HG03175 (cell line): ENCODE results near the gene SPTBN4.
"Not testable (repeated sequence)": the region's sequence is repeated elsewhere in the genome, so short reads cannot be mapped to it uniquely, and the experiment has no call there.

Experiments used
- ATAC-seq: cut with Tn5 transposase; IDR thresholded peaks from one replicate; pipeline ENCODE4 v1.9.1; 2021; ENCODE audit warnings: mild to moderate bottlenecking, moderate library complexity; ENCODE audit not compliant: unreplicated experiment

The SPTBN4 gene

DNA sequence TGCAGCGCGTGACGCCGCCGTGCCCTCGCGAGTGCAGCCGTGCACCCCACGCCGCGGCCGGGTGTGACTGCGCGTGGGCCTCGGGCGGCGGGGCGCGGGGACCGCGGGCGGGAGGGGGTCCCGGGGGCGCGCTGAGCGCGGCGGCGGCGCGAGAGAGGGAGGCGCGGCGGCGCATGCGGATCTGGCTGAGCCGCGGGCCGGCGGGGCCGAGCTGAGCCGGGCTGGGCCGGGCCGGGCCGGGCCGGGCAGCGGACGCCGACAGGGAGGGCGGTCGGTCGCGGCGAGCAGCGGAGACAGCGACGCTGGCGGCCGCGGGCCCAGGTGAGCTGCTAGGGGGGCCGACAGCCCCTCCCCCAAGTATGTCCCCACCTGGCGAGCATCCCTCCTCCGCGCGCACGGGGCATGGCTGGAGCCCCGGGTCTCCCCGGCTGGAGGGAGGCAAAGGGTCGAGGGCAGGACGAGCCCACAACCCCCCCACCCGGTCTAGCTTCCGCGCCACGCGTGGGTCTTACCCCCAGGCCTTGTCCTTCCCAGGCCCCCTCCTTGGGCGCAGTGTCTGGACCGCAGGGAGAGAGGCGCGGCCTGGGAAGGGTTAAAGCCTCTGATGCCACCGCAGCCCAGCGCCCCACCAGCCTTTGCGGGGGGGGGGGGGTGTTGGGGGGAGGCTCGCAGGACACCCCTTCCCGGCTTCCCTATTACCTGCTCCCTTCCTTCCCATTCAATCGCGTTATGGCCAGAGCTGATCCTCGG lies at the start of gene SPTBN4:
SPTBN4 (plus strand) TSS at position 17 of the 750 bp plus-strand sequence. CDS start 5,621 bp downstream, outside the sequence.
- ATAC-seq: no peak

DNA sequence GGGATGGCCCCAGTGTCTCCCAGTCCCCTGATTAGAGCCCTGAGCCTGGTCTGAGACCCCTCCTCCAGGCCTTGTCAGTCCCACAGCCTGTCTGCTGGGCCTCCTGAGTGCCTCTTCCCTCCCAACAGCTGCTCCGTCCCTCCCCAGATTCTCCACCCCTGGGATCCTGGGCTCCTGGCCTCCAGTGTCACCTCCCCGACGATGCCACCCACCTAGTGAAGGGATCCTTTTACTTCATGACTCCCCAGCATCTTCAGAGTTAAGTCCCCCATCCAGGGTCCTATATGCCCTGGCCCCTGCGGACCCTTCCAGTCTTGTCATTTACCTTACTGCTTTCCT lies 49.2 kb upstream of the SPTBN4 start:
- no peak for ATAC-seq

DNA sequence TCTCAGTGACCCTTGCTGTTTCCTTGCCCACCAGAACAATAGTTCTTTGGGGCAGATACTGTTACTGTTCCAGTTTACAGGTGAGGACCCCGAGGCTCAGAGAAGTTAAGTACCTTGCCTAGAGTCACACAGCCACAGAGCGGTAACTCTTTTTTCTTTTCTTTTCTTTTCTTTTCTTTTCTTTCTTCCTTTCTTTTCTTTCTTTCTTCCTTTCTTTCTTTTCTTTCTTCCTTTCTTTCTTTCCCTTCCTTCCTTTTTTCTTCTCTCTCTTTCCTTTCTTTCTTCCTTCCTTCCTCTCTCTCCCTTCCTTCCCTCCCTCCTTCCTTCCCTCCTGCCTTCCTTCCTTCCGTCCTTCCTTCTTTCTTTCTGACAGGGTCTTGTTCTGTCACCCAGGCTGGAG lies 48.8 kb upstream of the SPTBN4 start:
- ATAC-seq: no peak

DNA sequence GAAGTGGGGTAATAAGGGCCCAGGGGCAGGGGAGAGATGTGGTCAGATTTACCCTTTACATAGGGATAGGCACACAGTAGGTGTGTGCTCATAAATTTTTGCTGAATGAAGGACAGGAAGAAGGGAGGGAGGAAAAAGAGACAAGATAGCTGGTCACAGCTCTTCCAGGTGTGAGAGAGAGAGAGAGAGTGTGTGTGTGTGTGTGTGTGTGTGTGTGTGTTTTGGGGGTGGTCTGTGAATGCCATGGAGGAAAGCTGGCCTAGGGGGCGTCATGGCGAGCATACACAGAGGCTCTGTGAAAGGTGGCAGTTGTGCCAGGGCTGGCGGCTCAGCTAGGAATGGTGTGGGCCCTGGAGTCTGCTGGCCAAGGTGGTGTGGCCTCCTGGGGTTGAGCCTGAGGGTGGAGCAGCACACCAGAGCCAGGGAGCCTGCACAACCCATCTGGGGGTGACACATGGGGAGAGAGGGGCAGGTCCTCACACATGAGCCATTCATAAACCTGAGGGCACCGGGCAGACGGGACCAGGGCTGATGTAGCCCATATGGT lies 47.7 kb upstream of the SPTBN4 start:
- ATAC-seq: no peak

DNA sequence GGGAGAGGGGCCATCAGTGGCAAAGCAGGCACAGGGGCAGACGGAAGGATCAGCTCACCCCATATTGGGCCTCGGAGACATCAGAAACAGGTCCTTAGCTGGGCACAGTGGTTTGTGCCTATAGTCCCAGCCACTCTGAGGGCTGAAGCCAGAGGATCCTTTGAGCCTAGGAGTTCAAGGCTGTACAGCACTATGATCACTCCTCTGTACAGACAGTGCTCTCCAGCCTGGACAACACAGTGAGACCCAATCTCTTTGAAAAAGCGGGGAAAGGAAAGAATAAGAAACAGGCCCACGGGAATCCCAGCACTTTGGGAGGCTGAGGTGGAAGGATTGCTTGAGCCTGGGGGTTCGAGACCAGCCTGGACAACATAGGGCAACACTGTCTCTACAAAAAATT lies 47.0 kb upstream of the SPTBN4 start:
- no peak for ATAC-seq

DNA sequence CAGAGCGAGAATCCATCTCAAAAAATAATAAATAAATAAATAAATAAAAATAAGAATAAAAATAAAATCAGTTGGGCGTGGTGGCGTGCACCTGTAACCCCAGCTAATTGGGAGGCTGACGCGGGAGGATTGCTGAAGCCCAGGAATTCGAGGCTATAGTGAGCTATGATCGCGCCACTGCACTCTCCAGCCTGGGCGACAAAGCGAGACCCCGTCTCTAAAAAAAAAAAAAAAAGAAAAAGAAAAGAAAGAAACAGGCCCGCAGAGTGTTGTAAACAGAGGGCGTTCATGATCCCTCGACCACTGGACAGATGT lies 46.4 kb upstream of the SPTBN4 start:
- ATAC-seq: no peak

DNA sequence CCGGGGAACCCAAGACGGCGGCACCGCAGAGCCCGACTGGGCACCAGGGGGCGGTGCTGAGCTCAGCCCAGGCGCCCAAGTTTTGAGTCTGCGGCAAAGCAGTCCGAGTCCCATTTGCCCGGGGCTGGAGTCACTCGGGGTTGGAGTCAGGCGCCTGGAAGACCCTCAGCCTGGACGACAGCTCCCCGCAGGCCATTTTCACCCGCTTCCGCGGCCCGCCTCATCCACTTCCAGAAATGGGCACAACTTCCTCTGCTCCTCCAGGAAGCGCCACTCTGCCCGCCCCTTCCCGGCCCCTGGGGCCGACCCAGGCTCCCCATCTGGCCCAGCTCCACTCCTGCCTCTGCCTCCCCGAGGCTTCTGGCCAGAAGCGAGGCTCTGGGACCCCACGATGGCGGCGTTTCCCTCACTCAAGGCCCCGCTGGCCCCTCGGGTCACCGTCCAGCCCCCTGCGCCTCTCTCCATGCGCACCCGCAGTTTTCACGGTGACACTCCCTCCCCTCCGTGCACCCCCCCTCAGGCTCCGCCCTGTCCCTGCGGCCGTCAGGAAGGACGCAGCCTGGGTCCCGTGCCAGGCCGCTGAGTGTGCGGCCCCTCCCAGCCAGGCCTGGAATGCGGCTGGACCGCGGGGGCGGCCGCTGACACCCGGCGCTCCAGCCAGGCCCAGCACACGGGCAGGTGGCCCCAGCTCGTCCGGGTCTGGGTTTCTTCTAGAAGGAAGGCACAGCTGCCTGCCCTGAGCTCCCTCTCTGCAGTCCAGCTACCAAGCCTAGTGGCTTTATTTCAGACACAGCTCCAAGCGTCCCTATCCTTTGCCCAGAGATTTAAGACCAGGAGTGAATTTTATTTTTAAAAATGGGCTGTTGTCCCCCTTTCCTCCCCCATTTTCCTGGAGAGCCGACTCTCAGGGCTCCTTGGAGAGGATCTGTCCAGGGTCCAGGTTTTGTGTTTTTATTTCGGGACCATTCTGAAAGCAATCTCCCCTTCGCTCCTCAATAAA lies 45.7 kb upstream of the SPTBN4 start:
- ATAC-seq: peak; percentile 44

DNA sequence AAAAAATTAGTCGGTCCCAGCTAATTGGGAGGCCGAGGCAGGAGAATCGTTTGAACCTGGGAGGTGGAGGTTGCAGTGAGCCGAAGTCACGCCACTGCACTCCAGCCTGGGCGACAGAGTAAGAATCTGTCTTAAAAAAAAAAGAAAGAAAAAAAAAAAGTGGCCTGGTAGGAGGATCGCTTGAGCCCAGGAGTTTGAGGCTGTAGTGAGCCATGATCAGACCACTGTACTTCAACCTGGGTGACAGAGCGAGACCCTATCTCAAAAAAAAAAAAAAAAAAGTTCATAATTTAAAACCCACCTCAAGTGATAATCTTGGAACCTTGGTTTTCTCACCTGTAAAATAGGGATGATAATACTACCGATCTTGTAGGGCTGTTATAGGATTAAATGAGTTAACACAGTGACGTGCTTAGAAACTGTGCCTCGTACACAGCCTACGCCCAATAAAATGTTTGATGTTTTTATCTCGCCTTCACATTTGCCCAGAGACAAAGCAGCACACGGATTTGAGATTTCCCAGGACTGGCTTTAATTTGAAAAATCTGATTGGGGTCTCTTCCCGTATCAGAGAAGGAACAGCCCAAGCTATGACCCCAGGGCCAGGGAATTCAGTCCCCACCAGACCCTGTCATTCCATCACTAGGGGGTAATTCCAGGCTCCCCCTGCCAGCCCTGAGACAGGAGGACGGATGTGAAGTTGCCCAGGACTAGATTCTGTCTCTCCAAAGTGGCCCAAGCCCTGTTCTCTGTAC lies 44.6 kb upstream of the SPTBN4 start:
- no peak for ATAC-seq

DNA sequence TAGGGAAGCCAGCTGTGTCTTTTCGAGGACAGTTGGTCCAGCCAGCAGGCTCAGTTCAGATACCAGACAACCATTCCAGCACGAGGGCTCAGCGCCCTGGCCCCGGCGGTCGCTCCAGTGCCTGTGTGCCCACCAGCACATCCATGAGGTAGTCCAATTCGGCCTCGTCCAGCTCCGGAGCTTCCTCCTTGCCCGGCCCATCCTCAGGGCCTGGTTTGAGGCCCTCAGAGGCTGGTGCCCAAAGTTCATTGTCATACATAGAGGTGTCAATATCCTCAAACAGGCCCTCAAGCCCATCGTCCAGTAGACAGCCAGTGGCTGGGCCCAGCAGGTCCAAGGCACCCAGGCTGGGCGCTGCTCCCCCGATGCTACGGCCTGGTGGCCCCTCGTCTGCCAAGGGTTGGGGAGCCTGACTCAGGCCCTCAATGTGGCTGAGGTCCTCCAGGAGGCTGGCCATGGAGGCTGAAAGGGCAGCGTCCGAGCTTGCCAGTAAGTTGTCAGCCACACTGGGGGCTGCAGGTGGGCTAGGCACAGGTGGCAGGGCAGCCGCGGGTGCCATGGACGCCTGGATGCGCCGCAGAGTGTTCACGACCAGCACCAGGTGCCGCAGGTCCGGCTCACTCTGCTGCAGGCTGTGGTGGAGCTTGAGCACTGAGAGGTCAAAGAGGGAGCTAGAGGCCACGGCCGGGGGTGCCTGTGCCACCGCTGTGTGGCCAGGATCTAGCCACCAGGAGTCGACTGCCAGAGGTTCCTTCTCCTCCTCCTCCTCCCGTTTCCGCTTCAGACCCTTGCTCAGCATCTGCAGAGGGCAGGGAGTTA lies 43.8 kb upstream of the SPTBN4 start:
- ATAC-seq: no peak

DNA sequence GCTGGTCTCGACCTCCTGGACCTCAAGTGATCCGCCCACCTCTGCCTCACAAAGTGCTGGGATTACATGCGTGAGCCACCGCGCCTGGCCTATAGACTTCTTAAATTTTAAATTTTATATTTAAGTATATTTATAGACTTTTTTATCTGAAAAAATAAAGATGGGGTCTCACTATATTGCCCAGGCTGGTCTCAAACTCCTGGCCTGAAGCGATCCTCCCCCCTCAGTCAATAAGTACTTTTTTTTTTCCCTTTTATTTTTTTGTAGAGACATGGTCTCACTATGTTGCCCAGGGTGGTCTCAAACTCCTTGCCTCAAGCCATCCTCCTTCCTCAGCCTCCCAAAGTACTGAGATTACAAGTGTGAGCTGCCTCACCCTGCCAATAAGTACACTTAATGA lies 42.9 kb upstream of the SPTBN4 start:
- no peak for ATAC-seq

DNA sequence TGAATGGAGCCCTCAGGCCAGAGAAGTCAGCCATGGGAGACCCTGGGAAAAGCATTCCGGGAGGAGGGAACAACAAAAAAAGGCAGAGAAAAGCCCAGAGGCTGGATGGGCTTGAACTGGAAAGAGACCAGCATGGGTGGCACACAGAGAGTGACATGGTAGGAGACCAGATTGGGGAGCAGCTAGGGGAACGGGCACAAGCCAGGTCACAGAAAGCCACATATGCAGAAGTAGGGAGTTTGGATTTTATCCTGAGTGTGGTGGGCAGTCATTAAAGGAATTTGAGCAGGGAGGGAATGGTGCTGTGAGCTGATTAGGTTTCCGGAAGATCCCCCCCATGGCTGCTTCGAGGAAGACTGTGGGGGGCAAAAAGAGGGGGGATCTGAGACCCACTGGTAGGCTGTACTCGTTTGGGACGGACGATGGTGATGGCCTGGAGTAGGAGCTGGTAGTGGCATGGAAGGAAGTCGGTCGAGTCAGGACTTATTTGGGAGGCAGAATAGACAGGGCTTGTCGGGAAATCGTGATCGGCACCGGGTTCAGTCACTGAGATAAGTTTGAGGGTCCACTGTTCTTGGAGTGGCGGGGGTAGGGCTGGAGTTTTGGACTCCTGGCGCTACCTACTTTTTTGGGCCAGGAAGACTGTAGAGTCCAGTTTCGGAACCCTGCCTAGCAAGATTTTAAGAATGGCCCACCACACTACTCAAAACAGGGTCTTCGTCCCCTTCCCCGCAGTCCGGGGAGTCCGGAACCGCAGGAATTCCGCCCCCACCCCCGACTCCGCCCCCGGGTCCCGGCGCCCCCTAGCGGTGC lies 42.0 kb upstream of the SPTBN4 start:
- no peak for ATAC-seq

DNA sequence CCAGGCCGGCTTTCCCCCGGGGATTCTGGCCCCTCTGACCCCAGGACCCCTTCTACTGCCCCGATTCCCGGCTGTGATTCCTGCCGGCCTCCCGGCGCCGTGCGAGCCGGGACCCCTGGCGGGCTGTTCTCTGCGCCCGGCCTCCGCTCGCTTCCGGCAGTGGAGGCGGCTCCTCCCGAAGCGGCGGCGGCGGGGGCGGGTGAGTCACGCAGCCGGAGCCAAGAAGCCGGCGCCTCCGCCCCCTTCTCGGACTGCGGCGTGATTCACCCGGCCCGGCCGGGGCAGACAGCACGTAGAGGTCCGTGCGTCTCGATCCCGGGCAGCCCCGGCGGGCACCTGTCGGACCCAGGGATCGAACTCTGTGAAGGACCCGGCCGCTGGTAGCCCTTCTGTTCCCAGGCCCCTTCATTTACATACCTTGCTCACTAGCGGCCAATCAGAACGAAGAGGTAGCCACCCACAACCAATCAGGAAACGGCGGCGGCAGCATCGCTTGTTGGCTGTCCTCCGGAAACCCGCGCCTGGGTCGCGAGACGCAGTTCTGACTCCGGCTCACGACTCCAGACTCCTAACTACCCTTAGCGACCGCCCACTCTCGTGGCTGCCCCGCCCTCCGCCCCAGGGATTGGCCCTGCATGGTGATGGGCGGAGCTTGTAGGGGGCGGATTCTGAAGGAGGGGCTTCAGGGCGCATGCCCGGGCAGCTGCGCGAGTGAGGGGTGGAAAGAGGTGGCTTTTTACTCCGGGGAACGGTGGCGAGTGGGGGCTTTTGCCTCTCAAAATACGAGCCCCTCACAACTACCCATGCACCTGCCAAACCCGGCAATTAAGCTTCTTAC lies 41.1 kb upstream of the SPTBN4 start, which contains the start of gene SERTAD1:
SERTAD1 (minus strand) TSS at position 543 of the 838 bp plus-strand sequence. CDS start 2,446 bp downstream, outside the sequence.
- peak; percentile 88 for ATAC-seq

DNA sequence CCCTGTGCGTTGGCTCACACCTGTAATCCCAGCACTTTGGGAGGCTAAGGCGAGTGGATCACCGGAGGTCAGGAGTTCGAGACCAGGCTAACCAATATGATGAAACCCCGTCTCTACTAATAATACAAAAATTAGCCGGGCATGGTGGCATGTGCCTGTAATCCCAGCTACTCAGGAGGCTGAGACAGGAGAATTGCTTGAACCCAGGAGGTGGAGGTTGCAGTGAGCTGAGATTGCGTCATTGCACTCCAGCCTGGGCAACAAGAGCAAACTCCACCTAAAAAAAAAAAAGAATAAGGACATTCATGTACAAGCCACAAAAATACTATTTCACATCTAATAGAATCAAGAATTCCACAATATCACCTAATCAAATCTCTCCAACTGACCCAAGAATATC lies 38.6 kb upstream of the SPTBN4 start:
- ATAC-seq: not testable (repeated sequence)

DNA sequence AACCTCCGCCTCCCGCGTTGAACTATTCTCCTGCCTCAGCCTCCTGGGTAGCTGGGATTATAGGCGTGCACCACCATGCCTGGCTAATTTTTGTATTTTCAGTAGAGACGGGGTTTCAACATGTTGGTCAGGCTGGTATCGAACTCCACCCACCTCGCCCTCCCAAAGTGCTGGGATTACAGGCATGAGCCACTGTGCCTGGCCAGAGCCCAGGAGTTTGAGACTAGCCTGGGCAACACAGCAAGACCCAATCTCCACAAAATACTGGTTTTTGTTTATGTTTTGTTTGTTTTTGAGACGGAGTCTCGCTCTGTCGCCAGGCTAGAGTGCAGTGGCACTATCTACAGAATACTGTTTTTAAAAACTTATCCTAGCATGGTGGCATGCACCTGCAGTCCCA lies 36.6 kb upstream of the SPTBN4 start:
- ATAC-seq: not testable (repeated sequence)

DNA sequence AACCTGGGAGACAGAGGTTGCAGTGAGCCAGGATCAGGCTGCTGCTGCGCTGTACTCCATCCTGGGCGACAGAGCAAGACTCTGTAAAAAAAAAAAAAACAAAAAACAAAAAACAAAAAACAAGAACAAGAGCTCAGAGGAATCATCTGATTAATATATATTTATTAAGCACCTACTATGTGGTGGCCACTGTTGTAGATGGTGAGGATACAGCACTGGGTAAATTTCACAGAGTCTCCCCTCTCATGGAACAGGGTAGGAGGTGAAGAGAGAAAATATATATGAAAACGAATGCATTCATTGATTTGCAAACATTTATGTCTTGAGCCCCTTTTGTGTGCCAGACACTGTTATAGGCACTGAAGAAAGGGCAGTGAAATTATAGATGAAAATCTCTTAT lies 35.1 kb upstream of the SPTBN4 start:
- ATAC-seq: no peak

DNA sequence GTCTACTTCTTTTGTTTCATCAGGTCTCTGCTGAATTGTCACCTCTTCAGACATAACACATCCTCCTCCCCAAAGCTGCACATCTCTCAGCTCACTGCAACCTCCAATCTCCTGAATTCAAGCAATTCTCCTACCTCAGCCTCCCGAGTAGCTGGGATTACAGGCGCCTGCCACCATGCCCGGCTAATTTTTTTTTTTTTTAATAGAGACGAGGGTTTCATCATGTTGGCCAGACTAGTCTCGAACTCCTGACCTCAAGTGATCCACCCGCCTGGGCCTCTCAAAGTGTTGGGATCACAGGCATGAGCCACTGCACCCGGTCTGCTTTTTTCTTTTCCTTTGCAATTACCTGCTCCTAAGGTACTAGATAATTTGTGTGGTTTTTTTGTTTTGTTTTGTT lies 34.0 kb upstream of the SPTBN4 start:
- not testable (repeated sequence) for ATAC-seq

DNA sequence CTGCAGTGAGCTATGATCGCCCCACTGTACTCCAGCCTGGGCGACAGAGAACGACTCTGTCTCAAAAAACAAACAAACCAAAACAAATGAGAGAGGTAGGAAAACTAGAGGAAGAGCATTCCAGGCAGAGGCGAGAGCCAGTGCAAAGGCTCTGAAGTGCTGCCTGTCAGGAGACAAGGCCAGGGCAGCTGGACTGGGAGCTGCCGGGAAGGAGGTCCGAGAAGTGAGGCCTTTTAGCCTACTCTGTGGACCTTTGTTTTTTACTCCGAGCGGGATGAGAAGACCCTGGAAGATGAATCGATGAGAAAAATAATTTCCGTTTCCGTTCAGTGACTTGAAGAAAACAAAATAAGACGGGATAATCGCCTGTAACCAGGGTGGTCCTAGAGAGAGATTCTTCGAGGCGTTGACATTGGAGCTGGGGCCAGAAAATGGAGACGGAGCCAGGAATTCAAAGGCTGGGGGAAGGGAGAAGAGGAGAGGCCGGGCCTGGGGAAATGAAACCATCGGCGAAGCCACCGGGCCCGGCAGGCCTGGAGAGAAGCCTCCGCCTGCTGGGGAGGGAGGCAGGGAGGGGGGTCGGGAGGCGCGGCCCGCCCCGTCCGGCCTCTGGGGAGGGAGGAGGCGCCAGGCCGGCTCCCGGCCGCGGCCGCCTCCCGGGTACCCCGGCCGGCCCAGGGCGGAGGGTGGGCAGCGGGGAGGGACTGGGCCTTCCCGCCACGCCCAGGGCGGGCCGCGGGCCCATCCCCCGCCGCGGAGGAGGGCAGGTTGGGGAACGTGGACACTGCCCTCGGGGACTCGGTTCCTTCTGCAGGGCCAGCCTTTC lies 33.2 kb upstream of the SPTBN4 start:
- ATAC-seq: peak; percentile 60

DNA sequence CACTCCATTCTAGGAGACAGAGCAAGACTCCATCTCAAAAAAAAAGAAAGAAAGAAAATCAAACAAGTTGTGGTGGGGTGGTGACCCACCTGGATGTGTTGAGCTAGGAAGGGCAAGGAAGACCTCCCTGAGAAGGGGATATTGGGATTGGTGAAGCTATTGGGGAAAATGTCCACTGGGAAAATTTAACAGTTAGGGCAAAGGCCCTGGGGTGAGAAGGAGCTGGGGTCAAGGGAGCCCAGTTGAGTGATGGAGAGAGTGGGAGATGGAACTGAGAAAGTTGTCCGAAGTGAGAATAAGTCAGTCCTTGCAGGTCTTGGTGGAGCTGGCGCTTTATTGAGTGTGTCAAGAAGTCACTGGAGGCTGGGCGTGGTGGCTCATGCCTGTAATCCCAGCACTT lies 28.5 kb upstream of the SPTBN4 start:
- ATAC-seq: no peak
